ENCODE measurements around the gene CBLN1.

CBLN1 gene

GRCh38 chr16:49280105-49280741 is 1.4 kb downstream of the CBLN1 start:
- Histone ChIP-seq H3K36me3 (replicated peaks) (no peaks in the 10 kb centered on the region), H3K27ac (no peak overlapping the region), H3K4me3 (ENCODE audit: low read depth, low read length) (no peak overlapping the region), H3K27me3 (replicated peaks) (peaks cover 81% of the 10 kb centered on the region)
- in situ Hi-C loops (cut with HindIII; ENCODE audit: low pct_ligation_motif_present, low sequenced_read_pairs), result no loop called here
- no peak for DNase-seq
- TF ChIP-seq CTCF (IDR thresholded peaks at IDR 0.05; ENCODE audit: low read depth, low read length, missing control alignments), result no peak

GRCh38 chr16:49278944-49279725 is 2.5 kb downstream of the CBLN1 start:
- H3K36me3 ChIP-seq (replicated peaks), result no peaks in the 10 kb centered on the region
- peaks cover 82% of the 10 kb centered on the region for H3K27me3 ChIP-seq (replicated peaks)
- H3K27ac ChIP-seq, result no peak overlapping the region
- no peak for DNase-seq
- H3K4me3 ChIP-seq (ENCODE audit: low read depth, low read length), result no peak overlapping the region
- in situ Hi-C loops (cut with HindIII; ENCODE audit: low pct_ligation_motif_present, low sequenced_read_pairs), result no loop called here
- no peak for TF ChIP-seq CTCF (IDR thresholded peaks at IDR 0.05; ENCODE audit: low read depth, low read length, missing control alignments)

- H3K36me3 ChIP-seq (replicated peaks), result no peaks in the 10 kb centered on the region
- in situ Hi-C loops (cut with HindIII; ENCODE audit: low pct_ligation_motif_present, low sequenced_read_pairs), result no loop called here
- TF ChIP-seq CTCF (IDR thresholded peaks at IDR 0.05; ENCODE audit: low read depth, low read length, missing control alignments), result no peak
- no peak overlapping the region for H3K4me3 ChIP-seq (ENCODE audit: low read depth, low read length)
- peaks cover 82% of the 10 kb centered on the region for H3K27me3 ChIP-seq (replicated peaks)
- H3K27ac ChIP-seq, result no peak overlapping the region
- no peak for DNase-seq
Observed at GRCh38 chr16:49278567-49278827, 3.1 kb downstream of the CBLN1 start.

- DNase-seq, result no peak
- in situ Hi-C loops (cut with HindIII; ENCODE audit: low pct_ligation_motif_present, low sequenced_read_pairs), result no loop called here
- no peak for TF ChIP-seq CTCF (IDR thresholded peaks at IDR 0.05; ENCODE audit: low read depth, low read length, missing control alignments)
- no peaks in the 10 kb centered on the region for H3K36me3 ChIP-seq (replicated peaks)
- no peak overlapping the region for H3K27ac ChIP-seq
- no peak overlapping the region for H3K4me3 ChIP-seq (ENCODE audit: low read depth, low read length)
- peaks cover 76% of the 10 kb centered on the region for H3K27me3 ChIP-seq (replicated peaks)
Observed at GRCh38 chr16:49277766-49278566, 3.7 kb downstream of the CBLN1 start.

GRCh38 chr16:49277386-49277742 is 4.3 kb downstream of the CBLN1 start:
- Histone ChIP-seq H3K27me3 (replicated peaks) (peaks cover 70% of the 10 kb centered on the region), H3K27ac (no peak overlapping the region), H3K36me3 (replicated peaks) (no peaks in the 10 kb centered on the region), H3K4me3 (ENCODE audit: low read depth, low read length) (no peak overlapping the region)
- DNase-seq, result no peak
- in situ Hi-C loops (cut with HindIII; ENCODE audit: low pct_ligation_motif_present, low sequenced_read_pairs), result no loop called here
- TF ChIP-seq CTCF (IDR thresholded peaks at IDR 0.05; ENCODE audit: low read depth, low read length, missing control alignments), result no peak
